Naive thymus-derived CD8-positive, alpha-beta T cell (primary cell): ENCODE results near the gene FOXF2. TPM values are rescaled to one million over a fixed set of nuclear protein-coding genes. Genes with fewer than 3 reads are reported as not detected.
"Not testable (repeated sequence)": the region's sequence is repeated elsewhere in the genome, so short reads cannot be mapped to it uniquely, and the experiment has no call there.

Source experiments
- ATAC-seq, 2 donors: fragments of 150-1000 bp; cut with Tn5 transposase in 1 of 2; sonication (Bioruptor Pico), chemical (Tn5 transposase) in 1 of 2; 1 replicate in 1 of 2; 2 replicates in 1 of 2; pipeline ENCODE4 v1.10.0; 2021; ENCODE audit warnings: mild to moderate bottlenecking in 2 of 2, moderate library complexity in 2 of 2
- POLR2A ChIA-PET: fragments of 350-600 bp; sonication (Branson Sonifier 250); formaldehyde crosslinking; loops from one replicate; lab custom pipeline; 2021; ENCODE audit warnings: antibody characterized with exemption; lab: Charles Lee
- DNase-seq, 10 donors: peaks; one replicate each; pipeline versions ENCODE4 v3.0.0 to v3.0.0-alpha.2; 2020 to 2022
- H3K27ac Mint-ChIP-seq, 10 donors: one replicate each; pipeline ENCODE4 v1.8.0; 2020 to 2022; ENCODE audit warnings: mild to moderate bottlenecking in 10 of 10, mixed read lengths in 10 of 10, moderate library complexity in 4 of 10, inconsistent platforms in 1 of 10
- H3K27me3 Mint-ChIP-seq, 5 donors: one replicate each; pipeline ENCODE4 v1.8.0; 2021 to 2022; ENCODE audit warnings: mixed read lengths in 5 of 5
- H3K36me3 Mint-ChIP-seq, 3 donors: one replicate each; pipeline ENCODE4 v1.8.0; 2020 to 2022; ENCODE audit warnings: mixed read lengths in 3 of 3, mild to moderate bottlenecking in 2 of 3, inconsistent platforms in 1 of 3
- H3K4me1 Mint-ChIP-seq, 4 donors: one replicate each; pipeline ENCODE4 v1.8.0; 2021 to 2022; ENCODE audit warnings: mixed read lengths in 4 of 4
- H3K4me3 Mint-ChIP-seq, 10 donors: one replicate each; pipeline ENCODE4 v1.8.0; 2020 to 2022; ENCODE audit warnings: mild to moderate bottlenecking in 10 of 10, mixed read lengths in 10 of 10, moderate library complexity in 6 of 10, inconsistent platforms in 1 of 10
- H3K9me3 Mint-ChIP-seq, 9 donors: one replicate each; pipeline ENCODE4 v1.8.0; 2020 to 2022; ENCODE audit warnings: mixed read lengths in 9 of 9, mild to moderate bottlenecking in 3 of 9, inconsistent platforms in 1 of 9, moderate library complexity in 1 of 9
- polyA plus RNA-seq, 3 donors: library from polyadenylated mRNA; unstranded; fragments of 300-500 nt; fragmentation: Illumina TruSeq; gene quantifications; one replicate each; pipeline ENCODE4 v1.2.3, GENCODE V29; 2021
- total RNA-seq, 8 experiments: library from RNA in 2 of 8; stranded (reverse) in 2 of 8; gene quantifications; one replicate each; pipeline ENCODE4 v1.2.3 and lab custom pipeline; 2021 to 2026

FOXF2 gene
- total and polyA plus RNA-seq, 5 experiments from 2014 or later = not detected

DNA sequence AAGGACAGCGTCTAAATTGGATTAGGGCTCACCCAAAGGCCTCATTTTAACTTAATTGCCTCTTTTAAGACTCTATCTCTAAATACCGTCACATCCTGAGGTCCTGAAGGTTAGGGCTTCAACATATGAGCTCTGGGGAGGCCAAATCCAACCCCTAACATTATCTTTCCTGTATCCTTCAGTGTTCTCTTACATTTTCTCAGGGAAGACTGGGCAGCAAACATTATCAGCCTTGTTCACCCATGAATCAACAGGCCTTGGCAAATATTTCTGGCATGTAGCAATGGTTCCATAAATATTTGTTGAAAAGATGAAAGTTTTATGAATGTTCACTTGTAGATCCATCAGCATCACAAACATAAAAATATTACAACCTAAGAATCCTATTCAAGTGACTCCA, 24.6 kb upstream of the FOXF2 start:
- H3K27me3 Mint-ChIP-seq = peaks cover 25 to 58% (median 57%) of the 10 kb centered on the region in 5 donors
- ATAC-seq (no peak), DNase-seq (no peak)
- peaks cover 0 to 15% (median 5%) of the 10 kb centered on the region in 9 donors for H3K9me3 Mint-ChIP-seq
- H3K4me1 Mint-ChIP-seq = no peaks in the 10 kb centered on the region
- H3K4me3 Mint-ChIP-seq = no peak overlapping the region
- peaks cover 0 to 8% (median 0%) of the 10 kb centered on the region in 3 donors for H3K36me3 Mint-ChIP-seq
- H3K27ac Mint-ChIP-seq = no peak overlapping the region
- POLR2A ChIA-PET = no interaction called here

DNA sequence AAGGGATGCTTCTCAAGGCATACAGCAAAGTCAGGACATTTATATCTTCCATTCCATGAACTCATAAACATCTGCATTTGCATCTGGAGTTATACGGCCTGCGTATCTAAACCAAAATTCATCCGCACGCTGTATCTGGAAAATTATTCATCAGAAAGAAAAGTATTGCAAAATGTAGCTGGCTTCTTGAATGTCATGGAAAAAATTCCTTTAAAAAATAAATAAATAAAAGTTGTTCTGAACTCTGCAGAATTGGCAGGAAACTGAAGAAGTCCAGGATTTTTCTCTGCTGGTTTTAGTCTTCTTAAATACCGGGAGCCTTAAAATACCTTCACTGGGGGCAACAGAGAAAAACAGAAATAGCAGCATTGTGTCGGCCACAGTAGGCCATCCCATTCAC, 23.7 kb upstream of the FOXF2 start:
- POLR2A ChIA-PET = no interaction called here
- Mint-ChIP-seq H3K4me1 (no peaks in the 10 kb centered on the region), H3K9me3 (peaks cover 0 to 22% (median 9%) of the 10 kb centered on the region in 9 donors), H3K27me3 (peaks cover 27 to 63% (median 59%) of the 10 kb centered on the region in 5 donors), H3K36me3 (peaks cover 0 to 12% (median 0%) of the 10 kb centered on the region in 3 donors), H3K27ac (no peak overlapping the region), H3K4me3 (no peak overlapping the region)
- ATAC-seq = no peak
- no peak for DNase-seq

DNA sequence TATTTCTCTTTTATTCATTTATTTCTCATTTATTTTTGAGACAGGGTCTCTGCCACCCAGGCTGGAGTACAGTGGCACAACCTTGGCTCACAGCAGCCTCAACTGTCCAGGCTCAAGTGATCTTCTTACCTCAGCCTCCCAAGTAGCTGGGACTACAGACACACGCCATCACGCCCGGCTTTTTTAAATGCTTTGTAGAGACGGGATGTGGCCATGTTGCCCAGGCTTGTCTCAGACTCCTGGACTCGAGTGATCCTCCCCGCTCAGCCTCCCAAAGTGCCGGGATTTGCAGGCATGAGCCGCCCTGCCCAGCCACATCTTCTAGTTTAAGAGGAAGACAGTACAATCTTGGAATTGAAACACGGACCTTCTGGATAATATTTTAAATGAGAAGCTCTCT, 21.6 kb upstream of the FOXF2 start:
- Mint-ChIP-seq H3K4me3 (no peak overlapping the region), H3K27me3 (peaks cover 25 to 75% (median 62%) of the 10 kb centered on the region in 5 donors), H3K27ac (no peak overlapping the region), H3K9me3 (peaks cover 0 to 41% (median 14%) of the 10 kb centered on the region in 9 donors), H3K36me3 (peaks cover 0 to 29% (median 0%) of the 10 kb centered on the region in 3 donors), H3K4me1 (no peaks in the 10 kb centered on the region)
- no peak for DNase-seq
- ATAC-seq = no peak
- POLR2A ChIA-PET = no interaction called here

DNA sequence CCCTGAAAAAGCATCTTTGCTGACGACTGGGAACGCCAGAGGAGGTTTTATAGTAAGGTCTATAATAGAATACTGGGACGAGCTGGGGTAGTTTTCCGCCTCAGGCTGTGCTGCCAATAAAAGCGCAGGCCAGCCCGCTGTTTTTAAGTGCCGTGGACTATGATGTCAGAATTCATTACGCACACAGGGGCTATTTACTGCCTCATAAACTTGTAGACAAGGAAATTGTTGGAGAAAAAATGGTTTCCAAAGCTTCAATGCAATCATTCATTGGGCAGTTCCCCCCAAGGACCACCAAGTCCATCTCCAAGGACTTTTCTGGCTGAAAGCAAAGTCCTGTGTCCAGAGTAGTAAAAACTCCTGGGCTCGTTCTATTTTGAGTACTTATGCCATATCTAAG, 20.4 kb upstream of the FOXF2 start:
- H3K27ac Mint-ChIP-seq = no peak overlapping the region
- DNase-seq (no peak), ATAC-seq (no peak)
- H3K4me3 Mint-ChIP-seq = no peak overlapping the region
- H3K27me3 Mint-ChIP-seq = peaks cover 32 to 78% (median 65%) of the 10 kb centered on the region in 5 donors
- peaks cover 0 to 29% (median 2%) of the 10 kb centered on the region in 3 donors for H3K36me3 Mint-ChIP-seq
- peaks cover 0 to 45% (median 14%) of the 10 kb centered on the region in 9 donors for H3K9me3 Mint-ChIP-seq
- POLR2A ChIA-PET = no interaction called here
- H3K4me1 Mint-ChIP-seq = no peaks in the 10 kb centered on the region

DNA sequence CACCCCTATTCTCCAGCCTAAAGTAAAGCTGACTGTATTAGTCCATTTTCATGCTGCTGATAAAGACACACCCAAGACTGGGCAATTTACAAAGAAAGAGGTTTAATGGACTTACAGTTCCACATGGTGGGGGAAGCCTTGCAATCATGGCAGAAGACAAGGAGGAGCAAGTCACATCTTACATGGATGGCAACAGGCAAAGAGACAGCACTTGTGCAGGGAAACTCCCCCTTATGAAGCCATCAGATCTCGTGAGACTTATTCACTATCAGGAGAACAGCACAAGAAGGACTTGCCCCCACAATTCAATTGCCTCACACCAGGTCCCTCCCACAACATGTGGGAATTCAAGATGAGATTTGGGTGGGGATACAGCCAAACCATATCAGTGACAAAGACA, 19.7 kb upstream of the FOXF2 start:
- POLR2A ChIA-PET, ATAC-seq, H3K4me1 Mint-ChIP-seq, H3K4me3 Mint-ChIP-seq, DNase-seq: not testable (repeated sequence)
- Mint-ChIP-seq H3K36me3 (peaks cover 0 to 29% (median 2%) of the 10 kb centered on the region in 3 donors), H3K27ac (peak overlapping the region in 1 of 10 donors; percentile 42), H3K9me3 (peaks cover 0 to 45% (median 14%) of the 10 kb centered on the region in 9 donors), H3K27me3 (peaks cover 34 to 78% (median 65%) of the 10 kb centered on the region in 5 donors)

DNA sequence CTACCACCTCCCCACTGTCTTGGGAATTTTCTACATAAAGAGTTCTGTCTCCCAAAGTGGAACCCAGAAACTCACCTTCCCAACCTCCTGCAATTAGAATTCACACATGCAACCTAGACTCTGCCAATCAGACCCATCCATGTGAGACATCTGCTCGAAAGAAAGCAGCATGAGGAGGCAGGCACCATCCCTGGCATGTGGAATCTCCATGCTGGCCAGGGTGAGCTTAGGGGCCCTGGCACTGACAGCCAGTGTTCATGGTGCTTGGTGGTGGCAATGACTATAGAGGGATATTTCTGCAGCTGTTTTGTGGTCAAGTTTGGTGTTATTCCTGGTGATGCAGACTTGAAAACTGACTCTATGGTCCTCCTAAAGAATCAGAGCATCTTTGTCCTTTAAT, 17.4 kb upstream of the FOXF2 start:
- DNase-seq (no peak), ATAC-seq (no peak)
- POLR2A ChIA-PET = no interaction called here
- no peak overlapping the region for H3K4me3 Mint-ChIP-seq
- peaks cover 0 to 45% (median 14%) of the 10 kb centered on the region in 9 donors for H3K9me3 Mint-ChIP-seq
- H3K27ac Mint-ChIP-seq = no peak overlapping the region
- H3K4me1 Mint-ChIP-seq = no peaks in the 10 kb centered on the region
- peaks cover 0 to 29% (median 2%) of the 10 kb centered on the region in 3 donors for H3K36me3 Mint-ChIP-seq
- H3K27me3 Mint-ChIP-seq = peaks cover 46 to 81% (median 70%) of the 10 kb centered on the region in 5 donors

DNA sequence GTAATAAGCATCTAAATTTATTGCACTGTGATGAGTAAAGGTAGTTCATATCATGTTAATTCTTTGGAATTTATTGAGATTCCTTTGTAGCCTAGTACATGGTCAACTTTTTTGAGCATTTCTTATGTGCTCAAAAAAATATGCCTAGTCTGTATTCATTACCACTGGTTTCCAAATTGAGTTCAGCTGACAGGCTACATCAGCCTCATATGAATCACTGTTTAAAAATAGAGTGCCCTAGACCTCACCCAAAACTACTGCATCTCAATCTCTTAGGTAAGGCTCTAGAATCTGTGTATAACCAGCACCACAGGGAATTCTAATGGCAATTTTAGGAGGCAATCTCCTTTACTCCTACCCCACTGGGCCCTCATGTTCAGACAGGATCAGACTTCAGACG, 16.7 kb upstream of the FOXF2 start:
- POLR2A ChIA-PET = no interaction called here
- no peak for ATAC-seq
- Mint-ChIP-seq H3K27me3 (peaks cover 49 to 82% (median 70%) of the 10 kb centered on the region in 5 donors), H3K27ac (no peak overlapping the region), H3K9me3 (peaks cover 0 to 45% (median 14%) of the 10 kb centered on the region in 9 donors), H3K4me1 (peaks cover 0 to 3% (median 0%) of the 10 kb centered on the region in 4 donors), H3K4me3 (no peak overlapping the region), H3K36me3 (peaks cover 0 to 29% (median 2%) of the 10 kb centered on the region in 3 donors)
- no peak for DNase-seq

DNA sequence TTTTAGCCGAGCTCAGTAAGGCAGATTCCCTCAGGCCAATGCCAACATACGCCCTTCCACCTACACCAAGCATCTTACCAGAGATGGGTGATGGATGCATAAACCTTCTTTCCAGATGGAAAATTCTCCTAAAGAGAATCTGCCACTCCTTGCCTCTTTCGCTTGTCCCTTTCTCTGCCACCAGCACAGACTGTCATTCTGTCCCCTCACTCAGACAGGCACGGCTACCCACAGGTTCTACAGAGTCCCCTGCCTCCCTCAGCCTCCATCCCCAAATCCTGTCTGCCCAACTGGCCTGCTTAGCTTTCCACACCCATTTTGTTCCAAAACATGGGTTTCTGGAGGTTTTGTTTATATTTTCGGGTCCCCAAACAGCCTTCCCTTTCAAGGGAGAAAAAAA, 12.7 kb upstream of the FOXF2 start:
- Mint-ChIP-seq H3K27ac (peak overlapping the region in 1 of 10 donors; percentile 46), H3K36me3 (peaks cover 0 to 8% (median 2%) of the 10 kb centered on the region in 3 donors), H3K27me3 (peaks cover 58 to 89% (median 75%) of the 10 kb centered on the region in 5 donors), H3K4me1 (peaks cover 17 to 26% (median 24%) of the 10 kb centered on the region in 4 donors), H3K4me3 (peak overlapping the region in 1 of 10 donors; percentile 3), H3K9me3 (peaks cover 0 to 14% (median 0%) of the 10 kb centered on the region in 9 donors)
- POLR2A ChIA-PET = no interaction called here
- no peak for DNase-seq
- no peak for ATAC-seq

DNA sequence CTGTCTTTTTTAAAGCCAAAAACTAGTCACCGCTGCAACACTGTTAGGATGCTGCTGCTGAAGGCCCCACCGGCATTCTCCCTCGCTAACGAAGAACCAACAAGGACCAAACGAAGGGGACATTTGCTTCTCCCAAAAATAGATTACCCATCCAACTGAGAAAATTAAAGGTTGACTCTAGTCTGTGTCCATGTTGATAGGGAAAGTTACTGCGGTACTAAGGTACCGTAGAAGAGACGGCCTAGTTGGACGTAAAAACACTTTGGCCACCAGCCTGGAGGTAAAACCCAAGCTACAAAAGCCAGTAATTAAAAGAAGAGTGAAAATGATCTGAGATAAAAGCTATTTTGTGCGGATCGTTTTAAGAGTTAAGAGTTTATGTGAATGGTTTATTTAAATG, 11.8 kb upstream of the FOXF2 start:
- DNase-seq = no peak
- Mint-ChIP-seq H3K36me3 (peaks cover 0 to 2% (median 1%) of the 10 kb centered on the region in 3 donors), H3K4me3 (peak overlapping the region in 6 of 10 donors; percentile 5 to 52 (median 36)), H3K27ac (no peak overlapping the region), H3K27me3 (peaks cover 52 to 80% (median 67%) of the 10 kb centered on the region in 5 donors), H3K4me1 (peaks cover 17 to 28% (median 25%) of the 10 kb centered on the region in 4 donors), H3K9me3 (peaks cover 0 to 7% (median 0%) of the 10 kb centered on the region in 9 donors)
- no peak for ATAC-seq
- POLR2A ChIA-PET = no interaction called here

DNA sequence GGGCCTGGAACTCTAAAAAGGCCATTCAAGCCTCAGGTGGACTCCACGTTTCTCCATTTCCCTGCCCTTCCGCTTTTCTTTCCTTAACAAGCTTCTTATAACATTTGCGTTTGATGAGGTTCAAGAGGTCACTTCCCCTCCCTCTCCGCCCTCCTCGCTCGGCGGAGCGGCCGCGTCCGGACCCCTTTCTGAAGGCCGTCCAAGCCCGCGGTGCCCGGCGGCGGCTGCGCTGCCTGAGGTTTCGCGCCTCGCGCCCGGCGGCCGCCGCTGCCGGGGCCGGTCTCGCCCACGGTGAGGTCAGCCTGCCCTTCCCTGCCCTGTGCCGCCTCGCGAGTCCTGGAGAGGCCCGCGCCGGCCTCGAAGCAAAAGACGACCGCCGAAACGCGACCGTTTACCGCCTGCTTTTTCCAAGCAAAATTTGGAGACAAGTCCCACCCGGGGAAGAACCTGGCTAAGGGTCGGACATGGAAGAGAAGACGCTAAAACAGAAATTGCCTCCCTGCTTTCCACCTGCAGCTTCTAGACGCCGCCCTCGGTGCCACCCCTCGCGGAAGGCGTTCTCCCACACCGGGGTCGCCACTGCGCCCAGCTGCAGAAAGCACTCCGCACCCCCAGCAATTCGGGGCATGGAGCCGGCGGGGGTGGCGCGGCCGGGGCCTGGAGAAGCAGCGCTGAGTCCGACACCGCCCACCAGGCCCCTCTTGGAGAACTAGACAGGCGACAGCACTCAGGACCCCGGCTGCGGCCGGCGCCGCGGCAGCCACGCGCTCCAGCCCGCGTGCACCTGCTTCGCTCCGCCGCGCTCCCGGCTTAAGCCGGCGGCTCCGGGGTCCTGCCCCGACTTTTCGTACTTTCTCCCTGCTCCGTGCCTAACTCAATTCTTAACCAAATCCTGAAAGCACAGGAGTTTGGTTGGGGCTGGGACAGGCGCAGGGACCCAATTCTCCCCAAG, 11.0 kb upstream of the FOXF2 start:
- Mint-ChIP-seq H3K9me3 (peaks cover 0 to 3% (median 0%) of the 10 kb centered on the region in 9 donors), H3K4me3 (peak overlapping the region in 7 of 10 donors; percentile 46 to 72 (median 56)), H3K27me3 (peaks cover 46 to 81% (median 60%) of the 10 kb centered on the region in 5 donors), H3K36me3 (no peaks in the 10 kb centered on the region), H3K27ac (peak overlapping the region in 1 of 10 donors; percentile 54), H3K4me1 (peaks cover 17 to 31% (median 25%) of the 10 kb centered on the region in 4 donors)
- DNase-seq (no peak), ATAC-seq (no peak)
- POLR2A ChIA-PET = no interaction called here

DNA sequence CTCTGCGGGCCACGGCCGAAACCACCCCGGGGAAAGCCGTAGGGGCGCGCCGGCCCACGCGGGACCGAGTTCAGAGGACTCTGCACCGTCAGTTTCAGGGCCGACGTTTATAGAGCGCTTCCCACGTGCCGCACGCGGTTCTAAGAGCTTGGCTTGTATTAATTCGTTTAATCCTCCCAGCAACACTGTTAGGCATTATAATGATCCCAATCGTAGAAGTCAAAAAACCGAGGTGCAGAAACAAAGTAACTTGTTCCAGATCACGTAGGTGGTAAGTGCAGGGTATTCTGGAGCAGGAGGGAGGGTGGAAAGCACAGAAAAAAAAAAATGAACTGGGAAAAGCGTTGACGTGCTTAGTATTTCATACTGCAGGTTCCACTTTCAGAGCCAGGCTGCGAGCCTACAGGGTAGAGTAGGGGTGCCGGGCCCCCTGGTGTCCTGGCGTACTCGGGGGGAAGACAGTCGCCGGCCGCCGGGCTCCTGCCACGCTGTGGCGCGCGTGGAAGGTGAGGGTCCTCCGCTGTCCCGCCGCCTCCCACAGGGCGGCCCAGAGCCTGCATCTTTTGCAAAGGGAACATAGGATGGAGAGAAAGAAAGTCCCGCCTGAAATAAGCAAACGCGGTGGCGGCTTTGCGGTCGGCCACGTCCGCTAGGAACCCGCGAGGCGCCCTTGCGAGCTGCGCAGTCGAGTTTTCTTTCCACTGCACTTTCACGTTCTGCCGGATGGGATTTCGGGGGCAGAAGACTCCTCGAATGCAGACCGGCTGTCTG, 10.2 kb upstream of the FOXF2 start:
- H3K4me1 Mint-ChIP-seq = peaks cover 17 to 31% (median 27%) of the 10 kb centered on the region in 4 donors
- H3K27me3 Mint-ChIP-seq = peaks cover 43 to 76% (median 54%) of the 10 kb centered on the region in 5 donors
- peak overlapping the region; percentile 21 to 72 (median 56) for H3K4me3 Mint-ChIP-seq
- no peak for DNase-seq
- H3K9me3 Mint-ChIP-seq = peaks cover 0 to 3% (median 0%) of the 10 kb centered on the region in 9 donors
- POLR2A ChIA-PET = interaction anchor here (0.6 kb wide), 1 partner anchor 566 kb away, joined by 3 read pairs; no protein-coding TSS in a partner anchor
- H3K36me3 Mint-ChIP-seq = no peaks in the 10 kb centered on the region
- H3K27ac Mint-ChIP-seq = peak overlapping the region in 1 of 10 donors; percentile 54
- ATAC-seq = peak in 1 of 2 donors; percentile 32

DNA sequence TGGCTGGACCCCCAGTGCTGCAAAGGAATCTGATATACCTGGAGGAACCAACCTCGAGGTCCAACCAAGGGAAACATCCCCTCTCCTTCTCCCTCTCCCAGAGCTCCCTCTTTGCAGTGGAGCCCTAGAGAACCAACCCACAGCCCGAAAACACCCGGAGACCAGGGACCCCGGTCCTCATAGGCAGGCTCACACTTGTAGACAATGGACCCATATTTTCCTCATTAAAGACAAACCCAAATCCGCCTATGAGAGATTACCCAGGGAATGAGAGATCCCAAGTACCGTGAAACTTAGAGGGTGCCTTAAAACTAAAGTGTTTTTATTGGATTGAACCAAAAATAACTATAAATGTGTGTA, 9.6 kb upstream of the FOXF2 start:
- Mint-ChIP-seq H3K4me1 (peaks cover 17 to 31% (median 28%) of the 10 kb centered on the region in 4 donors), H3K36me3 (no peaks in the 10 kb centered on the region), H3K4me3 (peak overlapping the region in 6 of 10 donors; percentile 5 to 61 (median 24)), H3K27me3 (peaks cover 40 to 76% (median 52%) of the 10 kb centered on the region in 5 donors), H3K9me3 (peaks cover 0 to 3% (median 0%) of the 10 kb centered on the region in 9 donors), H3K27ac (no peak overlapping the region)
- POLR2A ChIA-PET = no interaction called here
- no peak for DNase-seq
- ATAC-seq = no peak
